Fibroblast of skin of left quadriceps (primary cell): ENCODE results near the gene DDIT4.

Source experiments
- DNase-seq, 2 experiments: peaks; one replicate each; pipeline ENCODE4 v3.0.0-alpha.2; 2013; ENCODE audit warnings: low read depth in 2 of 2

Gene DDIT4

GRCh38 chr10:72316748-72317435 is 43.2 kb downstream of the DDIT4 start:
- DNase-seq: no peak

DNA sequence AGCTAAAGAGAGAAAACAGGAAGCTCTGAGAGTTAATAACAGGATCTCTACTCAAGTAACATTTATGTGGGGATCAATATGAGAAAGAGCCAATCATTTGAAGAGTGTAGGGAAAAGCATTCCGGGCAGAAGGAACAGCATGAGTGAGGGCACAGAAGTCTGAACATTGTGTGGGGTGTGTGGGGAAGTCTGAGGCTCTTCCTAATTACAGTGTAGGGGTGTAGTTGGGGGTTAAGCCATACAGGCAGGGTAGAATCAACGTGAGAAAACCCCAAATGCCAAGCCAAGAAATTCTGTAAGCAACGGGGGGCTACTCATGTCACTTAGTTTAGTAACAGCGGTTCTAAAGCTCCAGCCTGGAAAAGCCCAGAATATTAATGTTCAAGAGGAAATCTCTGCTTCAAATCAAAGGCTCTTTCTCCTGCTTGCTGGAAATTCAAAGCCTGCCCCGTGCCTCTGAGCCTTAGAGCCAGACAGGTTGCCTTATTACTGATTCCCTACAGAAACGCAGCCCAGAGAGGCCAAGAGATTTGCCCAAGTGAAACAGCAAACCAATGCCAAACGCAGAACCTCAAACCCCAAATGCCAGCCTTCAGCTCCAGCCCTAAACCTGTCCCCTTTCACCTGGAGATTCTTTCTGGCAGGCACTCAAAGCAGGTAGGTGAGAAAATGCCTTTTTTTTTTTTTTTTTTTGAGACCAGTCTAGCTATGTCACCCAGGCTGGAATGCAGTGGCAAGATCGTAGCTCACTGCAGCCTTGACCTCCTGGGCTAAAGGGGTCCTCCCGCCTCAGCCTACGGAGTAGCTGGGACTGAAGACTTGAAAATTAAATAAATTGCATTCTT is 44.9 kb downstream of the DDIT4 start:
- no peak for DNase-seq

GRCh38 chr10:72319416-72320254 is 45.9 kb downstream of the DDIT4 start:
- DNase-seq: peak; percentile 90 to 91

GRCh38 chr10:72320676-72321247 is 47.0 kb downstream of the DDIT4 start:
- DNase-seq: peak; percentile 100

- DNase-seq: no peak
Measured at GRCh38 chr10:72321248-72322029, 47.7 kb downstream of the DDIT4 start.

DNA sequence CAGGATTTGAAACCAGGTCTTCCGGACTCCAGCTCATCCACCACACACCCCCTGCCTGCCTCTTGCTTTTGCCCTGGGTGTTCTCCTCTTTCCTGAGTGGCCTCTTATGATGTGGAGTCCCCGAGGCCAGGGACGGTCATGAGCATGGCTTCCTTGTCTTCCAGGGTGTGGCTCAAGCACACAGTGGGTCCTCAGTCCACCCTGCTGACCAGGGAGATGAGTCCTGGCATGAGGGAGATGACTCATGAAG is 48.2 kb downstream of the DDIT4 start:
- DNase-seq: no peak

- no peak for DNase-seq
Measured at GRCh38 chr10:72322280-72323058, 48.7 kb downstream of the DDIT4 start.

DNA sequence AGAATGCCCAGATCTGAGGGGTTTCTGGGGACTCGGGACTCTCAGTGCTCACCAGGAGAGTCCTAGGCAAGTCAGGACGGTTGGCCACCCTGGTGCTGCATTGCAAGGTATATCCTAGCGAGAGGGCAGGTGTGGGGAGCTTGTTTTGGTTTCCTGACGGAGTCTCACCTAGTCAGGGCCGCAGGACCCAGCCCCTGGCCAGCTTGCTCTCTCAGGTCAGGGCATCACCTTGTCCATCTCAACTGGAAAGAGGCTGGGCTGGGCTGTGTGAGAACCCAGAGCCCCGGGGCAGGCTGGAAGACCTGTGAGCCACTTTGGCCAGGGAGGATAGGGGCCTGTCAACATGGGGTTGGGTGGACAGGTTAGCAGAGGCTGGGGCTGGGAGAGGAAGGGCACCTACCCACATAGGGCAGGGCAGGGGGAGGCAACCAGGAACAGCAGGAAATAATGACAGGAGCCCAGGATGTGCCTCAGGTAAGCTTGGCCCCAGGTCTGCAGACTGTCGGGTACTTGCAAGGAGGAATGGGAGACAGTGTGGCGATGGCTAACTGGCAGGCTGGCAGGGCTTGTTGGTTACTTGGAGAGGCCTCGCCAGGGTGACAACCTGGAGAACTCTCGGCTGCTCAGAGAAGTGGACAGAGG is 49.5 kb downstream of the DDIT4 start:
- DNase-seq: no peak

DNA sequence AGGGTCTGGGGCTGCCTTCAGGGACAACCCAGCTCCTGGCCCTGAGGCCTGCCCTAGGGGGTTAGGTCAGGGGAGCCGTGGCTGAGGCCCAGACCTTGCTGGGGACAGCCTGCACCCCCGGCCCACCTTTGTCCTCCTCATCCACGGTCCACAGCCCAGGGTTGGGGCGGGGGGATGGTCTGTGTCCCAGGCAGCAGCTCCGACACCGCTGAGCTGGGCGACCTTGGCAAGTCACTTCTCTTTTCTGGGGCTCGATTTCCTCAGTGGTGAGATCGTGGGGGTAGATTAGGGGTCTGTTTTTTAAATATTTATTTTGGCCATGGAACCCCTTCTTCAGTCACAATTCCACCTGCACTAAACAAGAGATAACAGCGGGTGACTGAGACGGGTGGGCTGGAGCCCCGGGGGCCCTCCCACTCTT is 50.1 kb downstream of the DDIT4 start:
- no peak for DNase-seq
